HG03196 (cell line): ENCODE measurements around the gene TLE4.
A peak's percentile ranks its signal among the peaks of the same experiment; 100 is the strongest.
"Not testable (repeated sequence)": the region's sequence is repeated elsewhere in the genome, so short reads cannot be mapped to it uniquely, and the experiment has no call there.

Experiments used
- ATAC-seq: cut with Tn5 transposase; IDR thresholded peaks from one replicate; pipeline ENCODE4 v1.9.1; 2021; ENCODE audit not compliant: unreplicated experiment

Gene TLE4

DNA sequence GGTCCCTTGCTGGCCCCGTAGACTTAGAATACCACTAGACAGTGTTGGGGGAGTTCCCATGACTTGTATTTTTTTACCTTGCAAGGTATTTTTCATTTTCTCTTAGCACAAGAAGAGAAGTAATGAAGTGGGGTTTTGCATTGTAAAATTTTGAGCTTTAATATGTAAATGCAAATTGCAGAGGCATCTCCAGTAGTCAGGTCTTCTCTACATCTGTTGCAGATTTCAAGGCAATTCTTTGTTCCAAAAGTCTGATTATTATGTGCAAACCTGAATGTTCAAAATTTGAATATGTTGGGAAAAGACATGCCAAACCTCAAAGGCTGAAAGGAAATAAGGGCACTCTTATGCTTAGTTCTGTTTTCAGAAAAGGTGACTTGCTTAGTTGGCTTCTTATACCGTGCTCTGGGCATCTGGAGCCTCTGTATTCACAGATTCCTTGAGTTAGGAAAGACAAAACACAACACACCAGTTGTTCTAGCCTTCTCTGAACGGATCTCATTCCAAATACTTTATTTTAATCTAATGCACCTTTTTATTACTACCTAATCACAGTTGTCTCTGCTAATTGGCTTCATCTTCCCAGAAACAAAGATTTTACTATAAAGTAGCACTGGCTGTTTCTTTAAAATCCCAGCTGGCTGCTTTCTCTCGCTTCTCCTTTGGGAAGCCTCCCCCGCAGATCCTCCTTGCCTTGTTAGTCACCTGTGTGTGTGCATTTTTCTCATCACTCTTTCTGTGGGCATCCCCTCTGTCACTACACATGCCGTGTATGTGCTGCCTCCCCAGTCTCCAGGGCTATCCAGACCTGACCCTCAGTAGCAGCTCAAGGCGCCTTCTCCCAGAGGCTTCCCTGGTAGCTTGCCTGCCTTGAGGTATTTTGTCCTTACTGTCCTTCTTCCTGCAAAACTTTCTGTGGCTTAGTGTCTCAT, 138.2 kb downstream of the TLE4 start:
- no peak for ATAC-seq

DNA sequence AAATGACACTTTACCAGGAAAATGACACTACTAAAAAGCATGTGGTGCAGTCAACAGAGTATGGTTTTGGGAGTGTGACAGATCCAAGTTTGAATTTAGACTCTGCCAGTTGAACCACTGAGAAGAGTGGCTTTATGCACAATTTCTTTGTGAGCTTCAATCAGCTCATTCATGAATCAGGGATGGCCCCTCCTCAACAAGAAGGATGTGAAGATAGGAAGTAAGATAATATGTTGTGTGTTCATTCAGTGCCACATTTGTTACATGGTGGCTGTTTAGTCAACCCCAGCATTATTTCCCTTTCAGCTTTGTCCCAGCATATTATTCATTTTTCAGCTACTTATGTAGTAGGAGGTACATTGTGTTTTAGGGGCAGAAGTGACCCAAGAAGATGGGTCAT, 140.1 kb downstream of the TLE4 start:
- no peak for ATAC-seq

DNA sequence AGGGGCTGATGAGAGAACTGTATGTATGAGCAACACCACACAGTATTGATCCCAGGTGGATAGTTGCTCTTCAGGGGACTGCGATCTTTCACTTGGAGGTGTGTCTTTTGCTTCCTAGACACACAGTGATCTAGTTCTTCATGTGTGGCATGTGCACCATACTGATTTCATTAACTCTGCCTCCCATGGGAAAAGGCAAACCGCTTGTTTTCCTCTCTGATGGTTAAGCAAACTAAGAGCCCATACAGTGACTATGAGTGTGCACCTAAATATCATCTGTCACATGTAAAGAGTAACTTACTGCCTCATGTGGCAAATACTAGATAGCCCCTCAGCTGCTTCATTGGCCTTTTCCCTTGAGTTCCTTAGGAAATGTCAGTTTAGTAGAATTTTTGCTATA, 147.3 kb downstream of the TLE4 start:
- no peak for ATAC-seq

DNA sequence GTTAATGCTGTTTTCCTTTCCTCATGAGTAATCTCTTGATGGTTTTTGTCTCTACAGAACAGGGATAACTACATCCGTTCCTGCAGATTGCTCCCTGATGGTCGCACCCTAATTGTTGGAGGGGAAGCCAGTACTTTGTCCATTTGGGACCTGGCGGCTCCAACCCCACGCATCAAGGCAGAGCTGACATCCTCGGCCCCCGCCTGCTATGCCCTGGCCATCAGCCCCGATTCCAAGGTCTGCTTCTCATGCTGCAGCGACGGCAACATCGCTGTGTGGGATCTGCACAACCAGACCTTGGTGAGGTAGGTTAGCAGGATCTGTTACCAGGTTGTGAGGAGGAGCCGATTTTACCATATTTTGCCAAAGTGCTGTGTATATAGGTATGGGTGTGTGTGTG, 148.2 kb downstream of the TLE4 start:
- ATAC-seq: no peak

DNA sequence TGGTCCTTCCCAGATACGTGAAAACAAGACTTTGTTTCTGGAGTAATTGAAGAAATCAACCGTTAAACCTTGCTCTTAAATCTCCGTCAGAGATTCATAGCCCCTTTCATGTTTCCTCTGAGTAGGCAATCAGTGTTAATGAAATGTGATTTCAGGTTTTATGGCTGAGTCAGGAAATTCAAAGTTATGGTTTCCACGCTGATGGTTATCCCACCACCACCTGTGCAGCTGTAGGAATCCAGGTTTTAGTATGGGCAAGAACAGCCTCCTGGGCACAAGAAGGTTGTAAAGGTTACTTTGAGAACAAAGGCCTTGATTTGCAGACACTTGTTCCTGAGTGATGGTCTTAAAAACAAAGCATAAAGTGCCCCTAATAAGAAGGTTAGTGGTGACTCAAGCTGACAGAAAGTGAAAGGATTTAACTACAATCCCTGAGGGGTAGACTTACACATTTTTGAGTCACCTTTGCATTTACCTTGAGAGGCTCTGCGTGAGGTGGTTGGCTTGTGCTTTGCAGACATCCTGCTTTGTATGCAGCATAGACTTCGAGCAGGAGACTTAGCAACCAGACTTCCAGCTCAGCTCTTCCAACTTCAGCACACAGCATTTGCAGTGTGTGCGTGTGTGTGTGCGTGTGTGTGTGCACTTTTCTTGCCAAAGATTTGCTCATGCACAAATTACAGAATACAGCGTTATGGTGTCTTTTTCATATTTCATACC, 159.6 kb downstream of the TLE4 start:
- ATAC-seq: peak; percentile 77

DNA sequence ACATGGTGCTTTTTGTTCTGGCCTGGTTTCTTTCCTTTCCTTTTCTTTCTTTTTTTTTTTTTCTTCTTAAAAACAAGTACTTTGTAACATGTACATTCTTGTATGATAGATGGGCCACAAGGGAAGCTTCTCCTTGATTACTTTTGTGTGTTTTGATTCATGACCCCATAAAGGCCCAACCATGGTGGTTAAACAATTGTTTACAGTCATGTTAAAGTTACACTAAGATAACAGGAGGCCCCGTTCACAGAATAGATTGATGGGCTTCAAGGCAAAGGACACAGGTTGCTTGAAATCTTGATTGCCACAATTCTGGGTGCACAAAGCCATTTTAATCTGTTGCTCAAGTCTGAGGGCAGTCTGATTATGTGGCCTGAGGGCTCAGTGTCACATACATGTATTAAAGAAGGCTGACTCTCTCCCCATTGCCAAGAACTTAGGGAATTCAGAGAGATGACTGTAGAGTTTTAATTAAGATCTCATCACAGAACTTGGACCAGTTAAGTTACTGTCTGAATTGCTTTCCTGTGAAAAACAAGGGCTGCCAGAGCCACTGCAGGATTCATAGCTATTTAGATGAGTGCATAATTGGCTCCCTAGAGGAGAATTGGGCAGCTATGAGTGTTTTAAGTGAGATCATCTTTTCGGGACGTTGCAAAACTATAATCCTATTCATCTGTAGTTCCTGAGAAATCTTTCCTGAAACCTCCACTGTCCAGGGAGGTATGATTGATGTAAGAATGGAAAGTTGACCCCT, 163.4 kb downstream of the TLE4 start:
- no peak for ATAC-seq

DNA sequence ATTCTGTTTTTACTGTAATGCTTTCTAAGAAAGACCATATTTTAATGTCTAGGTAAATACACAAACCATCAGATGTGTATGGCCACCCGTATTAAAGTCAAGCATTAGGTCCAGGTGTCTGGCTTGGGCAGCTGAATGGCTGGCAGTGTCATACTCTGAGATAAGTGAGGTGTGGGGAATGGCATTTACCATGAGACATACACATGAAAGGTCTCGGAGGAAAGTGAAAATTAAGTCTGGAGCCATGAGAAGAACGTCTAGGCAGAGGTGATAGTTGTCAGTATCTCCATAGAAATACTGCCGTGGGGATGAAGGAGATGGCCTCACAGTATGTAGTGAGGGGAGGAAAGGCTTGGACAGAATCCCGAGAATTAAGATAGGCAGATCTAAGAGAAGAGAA, 164.3 kb downstream of the TLE4 start:
- no peak for ATAC-seq

DNA sequence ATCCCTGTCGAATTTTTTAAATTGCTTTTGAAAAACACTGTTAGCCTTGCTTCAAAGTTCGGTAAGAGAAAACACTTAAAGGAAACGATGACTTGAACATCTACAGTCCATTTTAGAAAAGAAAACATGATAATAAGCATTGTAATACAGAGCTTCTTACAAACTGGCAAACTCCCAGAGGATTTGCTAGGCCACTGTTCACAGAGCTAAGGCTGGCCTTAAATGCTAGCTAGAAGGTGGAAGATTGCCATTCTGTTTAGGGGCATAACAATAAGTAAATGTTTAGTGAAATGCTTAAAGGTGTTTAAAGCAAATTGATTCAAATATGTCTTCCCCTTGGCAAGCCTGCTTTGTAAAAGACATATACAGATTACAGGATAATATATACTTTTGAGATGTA, 169.6 kb downstream of the TLE4 start:
- no peak for ATAC-seq

DNA sequence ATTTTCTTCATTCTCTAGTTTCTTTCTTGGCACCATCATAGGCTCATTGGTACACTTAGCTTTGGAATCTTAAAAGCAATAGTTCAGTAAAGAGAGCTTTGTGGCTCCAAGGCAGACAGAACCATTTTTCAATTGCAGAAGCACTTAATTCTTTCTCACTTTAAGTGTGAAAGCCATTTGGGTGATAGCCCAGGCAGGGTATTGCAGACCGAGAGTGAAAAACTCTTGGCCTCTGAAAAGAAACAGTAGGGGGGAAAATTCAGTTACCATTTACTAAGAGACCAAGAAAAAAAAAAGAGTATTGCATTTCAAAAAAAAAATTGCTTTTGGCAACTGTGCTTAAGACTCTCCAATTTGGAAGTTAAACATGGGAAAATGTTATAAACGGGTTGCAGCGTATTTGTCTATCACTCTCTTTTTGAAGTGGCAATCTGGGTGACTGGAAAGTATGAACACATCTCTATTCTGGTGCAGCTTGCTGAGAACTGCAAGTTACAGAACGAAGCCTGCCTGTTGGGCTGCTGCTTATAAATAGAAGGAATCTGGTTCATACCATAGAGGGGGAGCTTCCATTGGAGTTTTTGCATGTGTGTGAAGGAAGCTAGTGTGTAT, 170.5 kb downstream of the TLE4 start:
- ATAC-seq: no peak

DNA sequence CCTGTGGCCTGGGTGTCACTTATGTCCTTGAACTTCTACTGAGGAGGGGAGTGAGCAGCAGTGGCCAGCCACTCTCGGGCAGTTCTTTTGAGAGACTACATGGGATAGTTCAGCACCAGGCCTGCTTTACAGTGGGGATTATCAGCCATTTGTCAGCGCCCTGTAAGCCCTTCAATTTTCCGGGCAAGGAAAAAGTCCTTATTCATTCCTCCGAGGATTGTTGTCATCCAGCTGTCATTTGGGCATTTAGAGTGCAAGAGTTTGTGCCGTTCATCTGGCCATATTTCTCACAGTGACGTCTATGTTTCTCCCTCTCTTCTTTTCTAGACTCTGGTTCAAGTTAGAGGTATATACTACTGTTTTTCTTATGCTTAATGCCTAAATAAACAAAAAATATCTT, 172.8 kb downstream of the TLE4 start:
- no peak for ATAC-seq

DNA sequence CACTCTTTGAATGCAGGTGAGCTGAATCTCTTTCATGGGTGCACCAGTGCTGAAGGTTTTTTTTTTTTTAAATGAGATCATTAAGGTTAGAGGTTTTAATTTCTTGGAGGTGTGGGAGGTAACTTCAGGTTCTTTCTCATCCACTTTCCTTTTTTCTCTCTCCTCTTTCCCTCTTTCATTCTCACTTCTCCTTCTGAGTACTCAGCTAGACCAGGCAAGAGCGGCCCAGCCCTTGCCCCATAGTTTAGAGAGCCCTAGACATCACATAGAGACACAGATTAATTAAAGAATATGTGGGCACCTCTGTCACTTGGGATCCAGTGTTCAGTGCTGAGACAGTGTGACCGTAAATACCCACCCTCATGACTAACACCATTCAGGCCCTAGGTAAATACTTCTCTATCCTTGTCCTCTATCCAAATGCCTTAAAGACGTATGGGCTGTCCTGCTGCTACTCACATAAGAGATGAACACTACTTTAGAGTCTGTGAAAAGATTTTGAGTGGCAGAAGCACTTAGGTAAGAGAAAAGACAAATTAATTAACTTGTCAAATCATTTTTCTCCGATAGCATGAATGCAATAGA, 174.1 kb downstream of the TLE4 start:
- no peak for ATAC-seq

DNA sequence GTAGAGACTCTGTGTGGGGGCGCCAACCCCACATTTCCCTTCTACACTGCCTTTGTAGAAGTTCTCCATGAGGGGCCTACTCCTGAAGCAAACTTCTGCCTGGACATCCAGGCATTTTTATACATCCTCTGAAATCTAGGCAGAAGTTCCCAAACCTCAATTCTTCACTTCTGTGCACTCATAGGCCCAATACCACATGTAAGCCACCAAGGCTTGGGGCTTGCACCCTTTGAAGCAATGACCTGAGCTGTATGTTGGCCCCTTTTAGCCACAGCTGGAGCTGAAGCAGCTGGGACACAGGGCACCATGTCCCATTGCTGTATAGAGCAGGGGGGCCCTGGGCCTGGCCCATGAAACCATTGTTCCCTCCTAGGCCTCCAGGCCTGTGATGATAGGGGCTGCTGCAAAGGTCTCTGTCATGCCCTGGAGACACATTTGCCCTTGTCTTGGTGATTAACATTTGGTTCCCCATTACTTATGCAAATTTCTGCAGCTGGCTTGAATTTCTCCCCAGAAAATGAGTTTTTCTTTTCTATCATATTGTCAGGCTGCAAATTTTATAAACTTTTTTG, 180.2 kb downstream of the TLE4 start:
- not testable (repeated sequence) for ATAC-seq

DNA sequence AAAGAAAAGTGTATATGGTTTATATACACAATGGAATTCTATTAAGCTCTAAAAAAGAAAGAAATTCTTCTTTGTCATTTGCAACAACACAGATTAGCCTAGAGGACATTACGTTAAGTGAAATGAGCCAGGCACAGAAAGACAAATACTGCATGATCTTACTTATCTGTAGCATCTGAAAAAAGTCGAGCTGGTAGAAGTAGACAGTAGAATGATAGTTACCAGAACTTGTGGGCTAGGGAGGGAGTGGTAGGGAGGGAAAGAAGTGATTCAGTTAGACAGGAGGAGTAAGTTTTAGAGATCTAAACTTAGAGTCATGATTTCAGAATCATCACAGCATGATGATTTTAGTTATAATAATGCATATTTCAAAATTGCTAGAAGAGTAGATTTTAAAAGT, 184.6 kb downstream of the TLE4 start:
- ATAC-seq: no peak

DNA sequence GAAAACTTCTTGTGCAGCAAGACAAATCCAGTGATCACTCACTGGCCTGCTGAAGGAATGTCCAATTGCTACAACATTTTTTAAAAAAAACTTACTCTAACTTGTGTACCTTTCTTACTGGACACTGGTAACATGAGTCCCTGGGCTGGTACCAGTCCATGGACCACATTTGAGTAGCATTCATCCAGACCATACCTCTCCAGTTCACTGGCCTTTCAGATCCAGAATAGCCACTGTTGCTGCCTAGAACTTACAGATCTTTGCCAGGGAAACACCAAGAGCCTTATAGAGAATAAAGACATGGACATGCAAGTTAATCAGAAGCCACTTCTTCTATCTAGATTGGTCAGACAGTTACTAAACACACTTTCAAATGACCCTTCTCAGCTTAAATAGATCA, 185.3 kb downstream of the TLE4 start:
- no peak for ATAC-seq

DNA sequence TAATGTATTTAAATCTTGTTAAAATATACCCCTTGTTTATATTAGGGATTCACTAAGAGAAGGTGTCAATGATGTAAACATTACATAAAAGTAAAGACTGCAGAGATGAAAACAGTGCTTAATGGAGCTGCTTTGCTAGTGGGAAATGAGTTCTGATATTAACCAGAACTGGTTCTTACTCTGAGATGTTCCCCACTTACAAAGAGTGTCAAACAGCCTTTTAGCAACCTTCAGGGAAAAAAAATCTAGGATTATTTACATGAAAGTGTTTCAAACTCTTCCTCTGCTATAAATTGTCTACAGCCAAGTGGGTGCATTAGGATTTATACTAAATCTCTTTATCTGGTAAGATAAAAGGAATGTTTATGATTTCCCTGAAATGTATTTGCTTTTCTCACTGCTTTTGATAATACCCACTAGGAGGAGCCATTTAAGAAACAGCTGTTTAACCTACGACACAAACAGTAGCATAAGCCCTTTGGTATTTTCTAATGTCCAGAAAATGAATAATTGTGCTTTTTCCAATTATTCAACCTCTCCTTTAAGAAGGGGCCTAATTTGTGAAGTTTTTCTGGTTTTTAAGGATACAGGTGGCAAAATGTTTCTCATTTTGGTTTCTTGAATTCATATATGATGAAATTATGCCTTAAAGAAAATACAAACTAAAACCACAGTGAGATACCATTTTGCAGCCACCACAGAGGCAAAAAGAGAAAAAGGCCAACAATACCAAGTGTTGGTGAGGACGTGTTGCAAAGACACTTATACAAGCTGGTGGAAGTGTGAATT, 186.3 kb downstream of the TLE4 start:
- ATAC-seq: no peak

DNA sequence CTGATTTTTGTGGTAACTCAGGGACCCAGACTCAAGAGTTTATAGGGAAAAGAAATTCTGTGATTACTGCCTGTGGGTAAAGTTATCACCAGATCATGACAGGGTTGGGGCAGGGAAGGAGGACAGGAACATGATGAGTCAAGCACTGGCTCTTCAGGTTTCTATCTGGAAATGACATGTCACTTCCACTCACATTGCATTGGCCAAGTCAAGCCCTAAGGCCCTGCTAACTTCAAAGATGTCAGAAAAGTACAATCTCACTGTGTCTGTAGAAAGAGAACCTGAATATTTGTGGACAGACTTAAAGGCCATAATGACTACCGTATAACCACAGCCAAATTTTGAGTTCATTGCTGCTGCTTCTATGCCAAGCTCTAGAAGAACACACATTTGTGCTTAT, 187.7 kb downstream of the TLE4 start:
- no peak for ATAC-seq

DNA sequence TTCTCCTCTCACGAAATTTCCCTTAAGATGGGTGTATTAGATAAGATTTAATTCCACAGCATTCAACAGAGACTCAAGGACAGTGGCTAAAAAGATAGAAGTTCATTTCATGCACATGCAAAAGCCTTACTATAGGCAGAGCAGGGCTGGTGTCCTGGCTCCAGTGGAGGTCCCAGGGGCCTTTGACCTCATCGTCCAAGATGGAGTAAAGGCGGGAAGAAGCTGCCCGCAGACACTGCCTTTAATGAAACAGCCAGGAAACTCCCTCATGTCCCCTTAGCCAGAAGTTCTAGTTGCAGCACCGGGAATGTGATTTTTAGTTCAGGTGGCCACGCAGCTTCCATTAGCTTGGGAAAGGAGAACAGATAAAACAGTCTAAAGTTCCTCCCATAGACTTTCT, 190.3 kb downstream of the TLE4 start:
- no peak for ATAC-seq

DNA sequence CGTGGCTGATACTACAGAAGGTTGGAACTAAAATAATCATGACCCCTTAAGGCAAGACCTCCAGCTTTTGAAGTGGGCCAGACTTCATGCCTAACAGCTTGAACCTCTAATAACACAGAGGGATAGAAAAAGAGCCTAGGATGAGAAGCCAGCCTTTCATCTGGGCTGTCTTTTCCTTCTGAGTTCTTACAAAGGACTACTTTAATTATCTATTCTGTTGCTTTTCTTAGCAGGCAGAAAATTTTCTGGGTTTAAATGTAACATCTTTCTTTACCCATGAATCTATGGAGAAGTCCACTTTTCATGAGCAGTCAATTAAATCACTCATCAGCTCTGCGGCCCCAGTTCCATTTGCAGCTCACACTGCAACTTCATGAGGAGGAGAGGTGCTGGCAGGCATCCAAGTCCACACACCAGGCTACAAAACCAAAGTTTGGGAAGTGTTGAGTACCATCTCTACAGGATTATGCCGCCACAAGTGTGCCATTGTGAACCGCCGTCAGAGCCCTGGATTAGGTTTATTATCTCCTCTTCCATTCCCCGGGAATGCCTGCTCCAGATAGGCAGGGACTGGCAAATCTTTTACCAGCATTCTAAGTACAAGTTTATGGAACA, 192.0 kb downstream of the TLE4 start:
- ATAC-seq: no peak

DNA sequence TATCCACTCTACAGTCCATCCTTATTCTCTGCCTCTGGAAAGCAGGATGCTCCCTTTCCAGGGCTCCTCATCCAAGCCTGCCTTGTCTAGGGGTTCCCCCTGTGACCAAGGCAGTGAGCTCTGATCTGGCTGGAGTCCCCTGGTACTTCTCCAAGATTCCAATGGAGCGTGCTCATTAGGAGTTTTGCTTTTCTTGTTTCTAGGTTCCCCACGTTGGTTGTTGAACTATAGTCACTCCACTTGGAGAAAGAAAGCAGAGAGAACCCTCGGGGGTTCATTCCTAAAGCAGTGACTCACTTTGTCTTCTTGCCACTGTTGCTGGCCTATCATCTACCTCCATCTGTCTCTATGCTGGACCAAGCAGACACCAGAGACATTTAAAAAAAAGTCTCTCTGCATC, 192.6 kb downstream of the TLE4 start:
- ATAC-seq: no peak
